NB4 (cell line): ENCODE data around the gene INTS11.

Experiments
- DNase-seq: peaks from one replicate; pipeline ENCODE4 v3.0.0; 2010; ENCODE audit warnings: low read depth
- H3K4me3 ChIP-seq: one replicate; pipeline ENCODE4 v1.5.1; 2011; ENCODE audit warnings: mild to moderate bottlenecking, low read depth, low read length, moderate library complexity
- CTCF ChIP-seq: IDR thresholded peaks from one replicate; pipeline ENCODE4 v1.5.1; 2012; ENCODE audit warnings: low read depth, low read length
- MAX ChIP-seq: IDR thresholded peaks from 2 replicates; pipeline ENCODE4 v1.6.1; 2011; ENCODE audit warnings: low read depth, low read length
- MYC ChIP-seq: IDR thresholded peaks from 2 replicates; pipeline ENCODE4 v1.6.1; 2011; ENCODE audit warnings: low read depth, low read length
- POLR2A ChIP-seq: IDR thresholded peaks from 2 replicates; pipeline ENCODE4 v1.6.1; 2011; ENCODE audit warnings: mild to moderate bottlenecking; ENCODE audit not compliant: insufficient read length; ENCODE audit errors: extremely low read depth

INTS11 gene

GRCh38 chr1:1326075-1326605, 1.7 kb upstream of the INTS11 start:
- TF ChIP-seq MYC: no peak
- no peak for TF ChIP-seq CTCF
- no peak for TF ChIP-seq POLR2A
- no peak for TF ChIP-seq MAX
- H3K4me3 ChIP-seq: no peak overlapping the region
- no peak for DNase-seq

- no peak for DNase-seq
- TF ChIP-seq CTCF (no peak), POLR2A (no peak), MAX (no peak), MYC (no peak)
- H3K4me3 ChIP-seq: peak overlapping the region; percentile 71
Measured at GRCh38 chr1:1325288-1326074, 1.0 kb upstream of the INTS11 start.

GRCh38 chr1:1324084-1324523, 356 bp downstream of the INTS11 start:
- TF ChIP-seq MYC (no peak), CTCF (no peak), MAX (no peak), POLR2A (no peak)
- no peak for DNase-seq
- H3K4me3 ChIP-seq: peak overlapping the region; percentile 64

GRCh38 chr1:1322952-1323351, 1.5 kb downstream of the INTS11 start:
- TF ChIP-seq MYC (no peak), POLR2A (no peak), CTCF (no peak), MAX (no peak)
- peak overlapping the region; percentile 36 for H3K4me3 ChIP-seq
- no peak for DNase-seq

GRCh38 chr1:1322418-1322817, 2.0 kb downstream of the INTS11 start:
- DNase-seq: no peak
- TF ChIP-seq MYC: no peak
- TF ChIP-seq MAX: no peak
- no peak for TF ChIP-seq POLR2A
- TF ChIP-seq CTCF: no peak
- no peak overlapping the region for H3K4me3 ChIP-seq
